H9 (cell line): ENCODE results near the gene PSPC1. TPM values are rescaled to one million over a fixed set of nuclear protein-coding genes. Genes with fewer than 3 reads are reported as not detected.

ENCODE experiments used
- DNase-seq: peaks from one replicate; pipeline ENCODE4 v3.0.0-alpha.2; 2017
- H2AFZ ChIP-seq: one replicate; pipeline ENCODE4 v1.6.1; 2013; ENCODE audit warnings: mild to moderate bottlenecking, low read length, control low read depth, moderate library complexity
- H2AK5ac ChIP-seq: 2 replicates; pipeline ENCODE4 v1.6.1; 2013; ENCODE audit warnings: low read length, control low read depth, mixed read lengths; ENCODE audit not compliant: insufficient read length
- H2BK120ac ChIP-seq: one replicate; pipeline ENCODE4 v1.6.1; 2013; ENCODE audit warnings: low read depth, mild to moderate bottlenecking, low read length, control low read depth, inconsistent platforms; ENCODE audit not compliant: poor library complexity, severe bottlenecking
- H2BK12ac ChIP-seq: 2 replicates; pipeline ENCODE4 v1.6.1; 2013; ENCODE audit warnings: low read length, control low read depth, mixed read lengths, low read depth; ENCODE audit not compliant: insufficient read length
- H2BK15ac ChIP-seq: 2 replicates; pipeline ENCODE4 v1.6.1; 2013; ENCODE audit warnings: low read depth, low read length, control low read depth
- H2BK20ac ChIP-seq: one replicate; pipeline ENCODE4 v1.6.1; 2013; ENCODE audit warnings: low read depth, mild to moderate bottlenecking, low read length, control low read depth, inconsistent platforms; ENCODE audit not compliant: poor library complexity, severe bottlenecking
- H2BK5ac ChIP-seq: 2 replicates; pipeline ENCODE4 v1.6.1; 2013; ENCODE audit warnings: low read length, control low read depth, mixed read lengths; ENCODE audit not compliant: insufficient read length
- H3K14ac ChIP-seq: 2 replicates; pipeline ENCODE4 v1.6.1; 2013; ENCODE audit warnings: low read length, control low read depth; ENCODE audit not compliant: insufficient read depth
- H3K18ac ChIP-seq: 2 replicates; pipeline ENCODE4 v1.6.1; 2013; ENCODE audit warnings: low read depth, mild to moderate bottlenecking, mixed read lengths, low read length, control low read depth; ENCODE audit not compliant: insufficient read length
- H3K23ac ChIP-seq: 2 replicates; pipeline ENCODE4 v1.6.1; 2013; ENCODE audit warnings: low read length, control low read depth, mixed read lengths, low read depth; ENCODE audit not compliant: insufficient read length
- H3K23me2 ChIP-seq: 2 replicates; pipeline ENCODE4 v1.6.1; 2013; ENCODE audit warnings: low read depth, mild to moderate bottlenecking, mixed read lengths, low read length, control low read depth; ENCODE audit not compliant: insufficient read length, poor library complexity, severe bottlenecking
- H3K27ac ChIP-seq: 2 replicates; pipeline ENCODE4 v1.5.1; 2013; ENCODE audit warnings: low read length, control low read depth, mixed read lengths, low read depth; ENCODE audit not compliant: insufficient read length
- H3K27me3 ChIP-seq: 2 replicates; pipeline ENCODE4 v1.6.1; 2013; ENCODE audit warnings: low read length, control low read depth, inconsistent platforms; ENCODE audit not compliant: insufficient read depth
- H3K4ac ChIP-seq: 2 replicates; pipeline ENCODE4 v1.6.1; 2013; ENCODE audit warnings: low read depth, mild to moderate bottlenecking, control low read depth, inconsistent platforms, low read length, moderate library complexity
- H3K4me1 ChIP-seq: 2 replicates; pipeline ENCODE4 v1.6.1; 2013; ENCODE audit warnings: low read length, control low read depth, inconsistent platforms; ENCODE audit not compliant: insufficient read depth
- H3K4me2 ChIP-seq: 2 replicates; pipeline ENCODE4 v1.6.1; 2013; ENCODE audit warnings: low read length, control low read depth, mixed read lengths; ENCODE audit not compliant: insufficient read length, insufficient read depth
- H3K56ac ChIP-seq: 2 replicates; pipeline ENCODE4 v1.6.1; 2013; ENCODE audit warnings: low read depth, mild to moderate bottlenecking, mixed read lengths, low read length, control low read depth; ENCODE audit not compliant: insufficient read length
- H3K79me1 ChIP-seq: 2 replicates; pipeline ENCODE4 v1.6.1; 2013; ENCODE audit warnings: low read depth, mild to moderate bottlenecking, moderate library complexity, low read length, control low read depth, inconsistent platforms; ENCODE audit not compliant: insufficient read depth, poor library complexity, severe bottlenecking
- H3K79me2 ChIP-seq: 2 replicates; pipeline ENCODE4 v1.6.1; 2013; ENCODE audit warnings: low read length, control low read depth, inconsistent platforms; ENCODE audit not compliant: insufficient read depth
- H3K9ac ChIP-seq: 2 replicates; pipeline ENCODE4 v1.6.1; 2013; ENCODE audit warnings: low read length, control low read depth, mixed read lengths; ENCODE audit not compliant: insufficient read length; ENCODE audit errors: extremely low read depth
- H3K9me3 ChIP-seq: one replicate; pipeline ENCODE4 v1.6.1; 2013; ENCODE audit warnings: low read depth, low read length, inconsistent platforms; ENCODE audit not compliant: control insufficient read depth
- H3T11ph ChIP-seq: one replicate; pipeline ENCODE4 v1.6.1; 2013; ENCODE audit warnings: mild to moderate bottlenecking, low read length, control low read depth, inconsistent platforms
- H4K20me1 ChIP-seq: one replicate; pipeline ENCODE4 v1.6.1; 2013; ENCODE audit not compliant: control insufficient read depth, insufficient read length, insufficient read depth
- H4K5ac ChIP-seq: 2 replicates; pipeline ENCODE4 v1.6.1; 2013; ENCODE audit warnings: low read depth, mild to moderate bottlenecking, mixed read lengths, low read length, control low read depth; ENCODE audit not compliant: insufficient read length
- H4K8ac ChIP-seq: replicated peaks from 2 replicates; pipeline ENCODE4 v1.6.1; 2013; ENCODE audit warnings: low read length, control low read depth, mixed read lengths, low read depth; ENCODE audit not compliant: insufficient read length
- H4K91ac ChIP-seq: 2 replicates; pipeline ENCODE4 v1.6.1; 2013; ENCODE audit warnings: low read depth, mild to moderate bottlenecking, moderate library complexity, mixed read lengths, low read length, control low read depth; ENCODE audit not compliant: insufficient read length
- H3K27ac Mint-ChIP-seq, 3 experiments: 2 replicates in 2 of 3; 3 replicates in 1 of 3; pipeline ENCODE4 v1.8.0; 2020 to 2021; ENCODE audit warnings: mixed read lengths in 3 of 3, mild to moderate bottlenecking in 1 of 3, moderate library complexity in 1 of 3
- H3K27me3 Mint-ChIP-seq: 2 replicates; pipeline ENCODE4 v1.8.0; 2021; ENCODE audit warnings: low read depth, mild to moderate bottlenecking, moderate library complexity, mixed read lengths
- H3K36me3 Mint-ChIP-seq, 3 experiments: 2 replicates in 2 of 3; 3 replicates in 1 of 3; pipeline ENCODE4 v1.8.0; 2020 to 2021; ENCODE audit warnings: low read depth in 3 of 3, mixed read lengths in 3 of 3; ENCODE audit not compliant: insufficient read depth in 1 of 3
- H3K4me1 Mint-ChIP-seq, 2 experiments: 2 replicates each; pipeline ENCODE4 v1.8.0; 2020; ENCODE audit warnings: mixed read lengths in 2 of 2
- H3K4me3 Mint-ChIP-seq, 2 experiments: 2 replicates in 1 of 2; 3 replicates in 1 of 2; pipeline ENCODE4 v1.8.0; 2020 to 2021; ENCODE audit warnings: mild to moderate bottlenecking in 2 of 2, mixed read lengths in 2 of 2, moderate library complexity in 1 of 2
- H3K9me3 Mint-ChIP-seq, 2 experiments: 2 replicates in 1 of 2; 3 replicates in 1 of 2; pipeline ENCODE4 v1.8.0; 2020; ENCODE audit warnings: mild to moderate bottlenecking in 2 of 2, mixed read lengths in 2 of 2, moderate library complexity in 1 of 2
- WGBS: extraction: QIAGEN DNeasy Blood & Tissue Kit; methylation state at CpG from one replicate; pipeline ENCODE4 v1.1.7; 2013; ENCODE audit warnings: missing lambda C conversion rate, low lambda C conversion rate, mixed read lengths; ENCODE audit not compliant: insufficient read length; ENCODE audit errors: extremely low coverage; 5-methylcytosine and 5-hydroxymethylcytosine counted together
- total RNA-seq: library from RNA; stranded (reverse); gene quantifications from 2 replicates; pipeline ENCODE4 v1.2.1, GENCODE V29; 2021
- TF ChIP-seq, protein P1 (sequence below): fragments of 200-600 bp; sonication (generic); conservative IDR thresholded peaks from 3 replicates; pipeline ENCODE4 v1.8.0; 2021; ENCODE audit warnings: antibody characterized with exemption, mild to moderate bottlenecking

The PSPC1 gene
- total RNA-seq, 1 experiment from 2014 or later, result 134 TPM

DNA sequence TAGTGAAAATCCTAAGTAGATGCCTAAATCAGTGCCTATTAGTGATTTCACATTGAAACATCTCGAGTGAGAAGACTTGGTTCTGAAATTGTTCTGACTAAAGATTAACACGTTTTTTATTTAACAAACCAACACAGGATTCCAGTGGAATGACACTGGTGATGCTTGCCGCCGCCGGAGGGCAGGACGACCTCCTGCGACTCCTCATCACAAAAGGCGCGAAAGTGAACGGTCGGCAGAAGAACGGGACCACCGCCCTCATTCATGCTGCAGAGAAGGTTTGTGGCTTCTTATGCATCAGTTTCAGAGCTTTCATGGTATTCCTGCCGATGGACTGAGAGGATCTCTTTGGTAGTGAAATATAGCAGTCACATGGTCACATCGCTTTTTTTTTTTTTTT, 121.2 kb downstream of the PSPC1 start:
- Histone ChIP-seq H4K5ac (no peak overlapping the region), H2BK5ac (no peak overlapping the region), H3K18ac (no peak overlapping the region), H3K23ac (no peak overlapping the region), H3K4ac (no peak overlapping the region), H3K56ac (no peak overlapping the region), H3K27me3 (no peaks in the 10 kb centered on the region), H3K79me2 (no peaks in the 10 kb centered on the region), H3K9me3 (no peaks in the 10 kb centered on the region), H2AK5ac (no peak overlapping the region), H3T11ph (no peak overlapping the region), H2AFZ (no peak overlapping the region), H2BK20ac (no peak overlapping the region), H3K14ac (no peak overlapping the region), H3K4me1 (0 out of 2 replicates have a peak, but pooled peaks cover 2% of the 10 kb centered on the region), H4K91ac (no peak overlapping the region), H3K79me1 (no peaks in the 10 kb centered on the region), H2BK120ac (no peak overlapping the region), H3K4me2 (no peak overlapping the region), H3K9ac (no peak overlapping the region), H2BK12ac (no peak overlapping the region), H3K23me2 (no peaks in the 10 kb centered on the region), H3K27ac (no peak overlapping the region), H2BK15ac (no peak overlapping the region), H4K20me1 (no peaks in the 10 kb centered on the region), H4K8ac (no peak overlapping the region)
- Mint-ChIP-seq H3K9me3 (peaks cover 0 to 2% of the 10 kb centered on the region in 2 experiments; a peak in 1 of 5 replicates), H3K36me3 (peaks cover 12 to 62% (median 43%) of the 10 kb centered on the region in 3 experiments), H3K4me3 (no peak overlapping the region), H3K4me1 (peaks cover 7 to 8% of the 10 kb centered on the region in 2 experiments), H3K27ac (no peak overlapping the region; a peak in 1 of 7 replicates), H3K27me3 (no peaks in the 10 kb centered on the region)
- WGBS, result no CpG with 5 or more reads among the region's 15 CpGs
- DNase-seq, result no peak
- TF ChIP-seq, protein P1, sequence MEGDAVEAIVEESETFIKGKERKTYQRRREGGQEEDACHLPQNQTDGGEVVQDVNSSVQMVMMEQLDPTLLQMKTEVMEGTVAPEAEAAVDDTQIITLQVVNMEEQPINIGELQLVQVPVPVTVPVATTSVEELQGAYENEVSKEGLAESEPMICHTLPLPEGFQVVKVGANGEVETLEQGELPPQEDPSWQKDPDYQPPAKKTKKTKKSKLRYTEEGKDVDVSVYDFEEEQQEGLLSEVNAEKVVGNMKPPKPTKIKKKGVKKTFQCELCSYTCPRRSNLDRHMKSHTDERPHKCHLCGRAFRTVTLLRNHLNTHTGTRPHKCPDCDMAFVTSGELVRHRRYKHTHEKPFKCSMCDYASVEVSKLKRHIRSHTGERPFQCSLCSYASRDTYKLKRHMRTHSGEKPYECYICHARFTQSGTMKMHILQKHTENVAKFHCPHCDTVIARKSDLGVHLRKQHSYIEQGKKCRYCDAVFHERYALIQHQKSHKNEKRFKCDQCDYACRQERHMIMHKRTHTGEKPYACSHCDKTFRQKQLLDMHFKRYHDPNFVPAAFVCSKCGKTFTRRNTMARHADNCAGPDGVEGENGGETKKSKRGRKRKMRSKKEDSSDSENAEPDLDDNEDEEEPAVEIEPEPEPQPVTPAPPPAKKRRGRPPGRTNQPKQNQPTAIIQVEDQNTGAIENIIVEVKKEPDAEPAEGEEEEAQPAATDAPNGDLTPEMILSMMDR, result no peak
